DND-41 (cell line): ENCODE data around the gene TMEM121.

Source experiments
- EZH2 ChIP-seq: IDR thresholded peaks from 3 replicates; pipeline ENCODE4 v1.6.1; 2012; ENCODE audit warnings: borderline replicate concordance, low read depth, mild to moderate bottlenecking, moderate library complexity, low read length, inconsistent platforms; ENCODE audit not compliant: severe bottlenecking
- TF ChIP-seq, protein P1 (sequence below): IDR thresholded peaks from 2 replicates; pipeline ENCODE4 v1.5.1; 2012; ENCODE audit warnings: borderline replicate concordance, low read length, moderate library complexity, mild to moderate bottlenecking; ENCODE audit not compliant: poor library complexity, severe bottlenecking; ENCODE audit errors: extremely low read depth

DNA sequence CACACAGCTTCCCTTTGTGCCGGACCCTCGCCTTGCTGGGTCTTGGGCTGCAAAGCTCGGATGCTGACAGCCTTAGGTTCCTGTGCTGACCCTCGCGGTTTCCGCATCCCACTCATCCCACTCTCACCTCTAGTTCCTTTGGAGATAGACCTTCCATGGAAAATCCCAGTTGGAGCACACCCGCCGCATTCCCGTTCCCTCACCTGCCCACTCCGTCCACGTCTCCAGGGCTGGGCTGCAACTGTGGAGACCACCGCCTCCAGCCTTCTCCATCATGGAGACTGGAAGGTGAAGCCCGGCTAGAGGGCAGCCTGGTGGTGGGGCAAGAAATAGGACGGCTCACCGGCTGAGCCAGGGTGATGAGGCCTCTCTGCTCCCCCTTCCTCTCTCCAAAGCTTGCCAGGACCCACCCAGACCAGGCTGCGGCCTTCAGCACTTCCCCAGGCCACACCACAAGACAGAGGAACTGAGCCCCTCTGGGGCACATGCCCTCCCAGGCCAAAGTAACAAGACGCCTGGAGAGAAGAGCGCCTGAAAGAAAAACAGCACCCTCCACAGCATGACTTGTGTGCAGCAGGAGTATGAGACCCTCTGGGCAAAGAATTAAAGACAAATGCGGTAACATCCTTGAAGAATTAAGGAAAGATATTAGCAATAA lies 15.0 kb downstream of the TMEM121 start:
- TF ChIP-seq, protein P1, sequence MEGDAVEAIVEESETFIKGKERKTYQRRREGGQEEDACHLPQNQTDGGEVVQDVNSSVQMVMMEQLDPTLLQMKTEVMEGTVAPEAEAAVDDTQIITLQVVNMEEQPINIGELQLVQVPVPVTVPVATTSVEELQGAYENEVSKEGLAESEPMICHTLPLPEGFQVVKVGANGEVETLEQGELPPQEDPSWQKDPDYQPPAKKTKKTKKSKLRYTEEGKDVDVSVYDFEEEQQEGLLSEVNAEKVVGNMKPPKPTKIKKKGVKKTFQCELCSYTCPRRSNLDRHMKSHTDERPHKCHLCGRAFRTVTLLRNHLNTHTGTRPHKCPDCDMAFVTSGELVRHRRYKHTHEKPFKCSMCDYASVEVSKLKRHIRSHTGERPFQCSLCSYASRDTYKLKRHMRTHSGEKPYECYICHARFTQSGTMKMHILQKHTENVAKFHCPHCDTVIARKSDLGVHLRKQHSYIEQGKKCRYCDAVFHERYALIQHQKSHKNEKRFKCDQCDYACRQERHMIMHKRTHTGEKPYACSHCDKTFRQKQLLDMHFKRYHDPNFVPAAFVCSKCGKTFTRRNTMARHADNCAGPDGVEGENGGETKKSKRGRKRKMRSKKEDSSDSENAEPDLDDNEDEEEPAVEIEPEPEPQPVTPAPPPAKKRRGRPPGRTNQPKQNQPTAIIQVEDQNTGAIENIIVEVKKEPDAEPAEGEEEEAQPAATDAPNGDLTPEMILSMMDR = no peak
- TF ChIP-seq EZH2 = no peak
